ENCODE measurements around the gene JPH4. TPM values are rescaled to one million over a fixed set of nuclear protein-coding genes. Genes with fewer than 3 reads are reported as not detected.

The JPH4 gene
- total and polyA plus RNA-seq, 3 donors from 2014 or later, result 3.4 to 3.9 (median 3.6) TPM

GRCh38 chr14:23529016-23529415 lies 49.6 kb downstream of the JPH4 start:
- Histone ChIP-seq H3K27ac (no peak overlapping the region), H3K36me3 (ENCODE audit: low read depth, missing control alignments) (no peaks in the 10 kb centered on the region), H3K4me1 (no peaks in the 10 kb centered on the region), H3K9me3 (no peaks in the 10 kb centered on the region), H3K27me3 (no peaks in the 10 kb centered on the region), H3K4me3 (no peak overlapping the region)
- no peak for TF ChIP-seq CTCF (IDR thresholded peaks at IDR 0.05)
- no peak for TF ChIP-seq POLR2A (IDR thresholded peaks at IDR 0.05)
- intact Hi-C loops (cut with DNase I; ENCODE audit: low total_unique reads), result no loop called here
- no peak for DNase-seq
- 65 to 91% methylated on average over 3 of the region's 3 CpGs for WGBS, 2 donors

DNA sequence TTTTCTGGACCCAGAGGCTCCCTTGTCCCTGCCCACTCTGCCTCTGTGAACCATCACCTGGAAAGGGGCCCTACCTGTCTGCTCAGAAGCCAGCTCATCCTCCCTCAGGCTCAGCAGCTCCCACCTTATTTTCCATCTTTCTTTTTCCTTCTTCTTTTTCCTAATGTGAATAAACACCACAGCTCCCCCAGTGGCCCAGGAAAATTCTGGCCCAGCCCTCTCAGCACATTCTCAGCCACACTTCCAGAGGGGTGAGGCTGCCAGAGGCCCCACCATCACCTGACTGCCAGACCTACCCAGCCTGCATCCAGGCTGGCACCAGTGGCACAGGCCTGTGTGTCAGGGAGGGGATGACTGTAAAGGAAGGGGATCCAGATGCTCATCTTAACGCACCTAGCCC lies 50.0 kb downstream of the JPH4 start:
- DNase-seq, result no peak
- Histone ChIP-seq H3K27me3 (no peaks in the 10 kb centered on the region), H3K4me3 (no peak overlapping the region), H3K9me3 (no peaks in the 10 kb centered on the region), H3K4me1 (no peaks in the 10 kb centered on the region), H3K36me3 (ENCODE audit: low read depth, missing control alignments) (no peaks in the 10 kb centered on the region), H3K27ac (no peak overlapping the region)
- TF ChIP-seq POLR2A (IDR thresholded peaks at IDR 0.05) (no peak), CTCF (IDR thresholded peaks at IDR 0.05) (no peak)
- intact Hi-C loops (cut with DNase I; ENCODE audit: low total_unique reads), result no loop called here
- WGBS, 2 donors, result 94 to 100% methylated on average over 1 of the region's 1 CpG

- no peaks in the 10 kb centered on the region for H3K9me3 ChIP-seq
- WGBS, 2 donors, result 89 to 97% methylated on average over 6 to 8 of the region's 8 CpGs
- no peaks in the 10 kb centered on the region for H3K36me3 ChIP-seq (ENCODE audit: low read depth, missing control alignments)
- H3K4me3 ChIP-seq, result no peak overlapping the region
- no peak for DNase-seq
- TF ChIP-seq POLR2A (IDR thresholded peaks at IDR 0.05) (no peak), CTCF (IDR thresholded peaks at IDR 0.05) (no peak)
- H3K27ac ChIP-seq, result no peak overlapping the region
- H3K4me1 ChIP-seq, result no peaks in the 10 kb centered on the region
- H3K27me3 ChIP-seq, result no peaks in the 10 kb centered on the region
- intact Hi-C loops (cut with DNase I; ENCODE audit: low total_unique reads), result no loop called here
Measured at GRCh38 chr14:23525611-23526010, 53.0 kb downstream of the JPH4 start.

DNA sequence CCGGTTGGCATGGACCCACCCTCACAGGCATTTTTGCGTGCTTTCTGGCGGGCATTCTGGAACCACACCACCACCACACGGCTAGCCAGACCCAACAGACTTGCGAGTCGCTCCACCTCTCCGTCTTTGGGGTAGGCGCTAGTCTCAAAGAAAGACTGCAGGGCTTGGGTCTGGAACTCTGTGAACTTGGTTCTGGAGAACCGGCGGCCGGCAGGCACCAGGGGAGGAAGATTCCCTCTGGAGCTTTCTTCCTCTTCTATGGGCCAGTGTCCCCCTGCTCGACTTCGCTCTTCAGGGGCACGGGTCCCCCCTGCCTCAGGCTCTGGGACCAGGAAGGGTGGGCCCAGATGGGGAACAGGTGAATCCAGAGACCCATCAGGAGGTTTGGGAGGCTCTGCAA lies 53.6 kb downstream of the JPH4 start:
- Histone ChIP-seq H3K27ac (no peak overlapping the region), H3K36me3 (ENCODE audit: low read depth, missing control alignments) (no peaks in the 10 kb centered on the region), H3K4me3 (no peak overlapping the region), H3K27me3 (no peaks in the 10 kb centered on the region), H3K9me3 (no peaks in the 10 kb centered on the region), H3K4me1 (no peaks in the 10 kb centered on the region)
- WGBS, 2 donors, result 93 to 96% methylated on average over 11 to 14 of the region's 14 CpGs
- TF ChIP-seq POLR2A (IDR thresholded peaks at IDR 0.05), result no peak
- TF ChIP-seq CTCF (IDR thresholded peaks at IDR 0.05), result no peak
- DNase-seq, result no peak
- intact Hi-C loops (cut with DNase I; ENCODE audit: low total_unique reads), result no loop called here

DNA sequence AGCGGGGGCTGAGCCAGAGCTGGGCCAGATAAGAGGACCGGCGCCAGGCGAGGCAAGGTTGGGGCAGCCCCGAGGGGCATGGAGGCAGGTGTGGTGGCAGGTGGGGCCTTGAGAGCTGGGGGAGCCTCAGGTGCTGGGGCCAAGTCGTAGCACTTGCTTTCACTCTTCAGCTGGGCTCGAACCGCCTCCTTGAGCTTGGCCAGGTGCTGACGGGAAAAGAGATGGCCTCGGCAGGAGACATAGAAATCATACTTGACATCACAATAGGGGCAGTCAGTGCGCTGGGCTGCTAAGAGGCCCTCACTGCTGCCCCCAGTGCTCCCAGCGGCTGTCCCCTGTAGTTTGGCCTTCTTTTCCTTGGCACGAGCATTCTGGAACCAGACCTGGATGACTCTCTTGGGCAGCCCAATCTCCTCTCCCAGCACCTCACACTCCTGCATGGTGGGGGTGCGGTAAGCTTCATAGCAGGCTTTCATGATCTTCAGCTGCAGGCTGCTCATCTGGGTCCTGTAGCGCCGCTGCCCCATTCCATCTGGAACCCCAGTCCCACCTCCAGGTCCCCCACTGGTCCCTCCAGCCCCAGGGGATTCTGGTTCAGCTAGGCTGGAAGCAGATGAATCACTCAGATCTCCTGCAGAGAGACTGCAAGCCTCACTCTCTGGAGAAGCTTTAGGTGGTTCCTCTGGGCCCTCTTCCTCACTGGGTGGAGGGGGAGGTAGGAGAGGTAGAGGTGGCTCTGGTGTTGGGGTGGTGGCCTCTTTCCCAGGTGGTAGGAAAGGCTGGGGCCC lies 55.2 kb downstream of the JPH4 start:
- Histone ChIP-seq H3K27ac (no peak overlapping the region), H3K4me1 (no peaks in the 10 kb centered on the region), H3K4me3 (no peak overlapping the region), H3K27me3 (no peaks in the 10 kb centered on the region), H3K36me3 (ENCODE audit: low read depth, missing control alignments) (no peaks in the 10 kb centered on the region), H3K9me3 (no peaks in the 10 kb centered on the region)
- WGBS, 2 donors, result 89 to 90% methylated on average over 13 to 16 of the region's 16 CpGs
- DNase-seq, result no peak
- intact Hi-C loops (cut with DNase I; ENCODE audit: low total_unique reads), result no loop called here
- TF ChIP-seq POLR2A (IDR thresholded peaks at IDR 0.05) (no peak), CTCF (IDR thresholded peaks at IDR 0.05) (no peak)
